Stimulated activated CD4-positive, alpha-beta T cell treated with anti-CD3 and anti-CD28 coated beads, Interleukin-4, amount 100 ng/mL, for 4 hours (primary cell): ENCODE data around the gene EXOC6B.

ENCODE experiments used
- DNase-seq, 2 experiments: peaks; one replicate each; pipeline ENCODE4 v3.0.0-alpha.2; 2020

EXOC6B gene

DNA sequence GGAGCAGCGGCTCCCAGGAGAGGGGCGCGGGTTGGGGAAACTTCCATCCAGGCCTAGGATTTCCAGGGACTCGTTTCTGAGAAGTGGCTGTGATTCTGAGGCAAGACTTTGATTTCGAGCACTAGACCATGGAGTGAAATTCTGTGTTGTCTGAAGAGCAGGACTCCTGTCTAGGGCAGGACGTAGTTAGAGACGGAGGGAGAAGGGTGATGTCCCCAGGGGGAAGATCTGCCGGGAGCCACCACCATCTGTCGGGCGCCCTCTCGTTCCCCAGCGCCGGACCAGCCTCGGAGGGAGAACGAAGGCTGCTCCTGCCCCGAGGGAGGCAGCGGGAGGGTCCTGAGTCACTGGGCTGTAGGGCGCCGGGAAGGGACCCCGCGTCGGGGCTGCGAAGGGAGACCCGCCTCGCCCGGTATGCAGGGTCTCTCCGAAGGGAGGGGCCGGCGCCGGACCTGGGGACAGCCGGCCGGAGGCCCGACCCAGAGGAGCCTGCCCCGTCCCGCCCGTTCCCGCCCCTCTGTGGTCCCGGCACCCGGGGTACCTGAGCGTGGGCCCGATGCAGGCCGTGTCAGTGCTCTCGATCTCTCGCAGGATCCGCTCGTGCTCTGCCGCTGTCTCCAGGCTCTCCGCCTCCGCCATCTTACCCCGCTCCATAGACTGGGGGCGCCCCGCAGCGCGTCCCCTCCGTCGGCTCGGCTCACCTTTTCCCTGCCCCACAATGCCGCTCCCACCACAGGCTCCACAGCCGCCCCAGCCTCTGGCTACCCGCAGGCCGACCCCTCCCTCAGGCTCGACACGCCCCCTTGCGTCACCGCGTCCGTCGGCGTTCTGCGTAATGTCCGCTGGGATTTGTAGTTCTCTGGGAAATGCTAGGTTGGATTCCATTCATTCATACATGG is at the start of gene EXOC6B:
TSS of gene EXOC6B (minus strand) at position 777 of the 899 bp plus-strand sequence.
- DNase-seq = peak; percentile 86 to 90

DNA sequence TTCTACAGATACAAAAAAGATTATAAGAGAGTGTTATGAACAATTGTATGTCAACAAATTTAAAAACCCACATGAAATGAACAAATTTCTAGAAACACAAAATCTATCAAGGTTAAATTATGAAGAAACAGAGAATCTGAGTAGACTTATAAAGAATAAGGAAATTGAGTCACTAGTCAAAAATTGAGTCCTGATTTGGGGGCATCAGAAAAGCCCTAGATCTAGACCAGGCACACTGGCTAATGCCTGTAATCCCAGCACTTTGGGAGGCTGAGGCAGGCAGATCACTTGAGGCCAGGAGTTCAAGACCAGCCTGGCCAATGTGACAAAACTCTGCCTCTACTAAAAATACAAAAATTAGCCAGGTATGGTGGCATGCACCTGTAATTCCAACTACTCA is 46.0 kb upstream of the EXOC6B start:
- DNase-seq = no peak

DNA sequence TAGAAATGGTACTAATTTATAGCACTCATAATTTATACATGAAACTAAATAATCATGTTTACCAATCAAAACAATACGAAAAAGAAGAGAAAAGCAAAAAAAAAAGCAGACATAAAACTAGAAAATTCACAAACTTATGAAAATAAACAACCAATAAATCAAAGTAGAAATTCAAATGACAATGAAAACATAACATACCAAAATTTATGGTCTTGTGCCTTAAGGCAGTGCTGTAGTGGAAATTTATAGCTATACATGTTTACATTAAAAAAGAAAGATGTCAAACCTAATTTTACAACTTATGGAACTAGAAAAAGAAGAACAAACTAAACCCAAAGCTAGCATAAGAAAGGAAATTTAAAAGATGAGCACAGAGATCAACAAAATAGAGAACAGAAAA is 45.2 kb upstream of the EXOC6B start:
- no peak for DNase-seq

DNA sequence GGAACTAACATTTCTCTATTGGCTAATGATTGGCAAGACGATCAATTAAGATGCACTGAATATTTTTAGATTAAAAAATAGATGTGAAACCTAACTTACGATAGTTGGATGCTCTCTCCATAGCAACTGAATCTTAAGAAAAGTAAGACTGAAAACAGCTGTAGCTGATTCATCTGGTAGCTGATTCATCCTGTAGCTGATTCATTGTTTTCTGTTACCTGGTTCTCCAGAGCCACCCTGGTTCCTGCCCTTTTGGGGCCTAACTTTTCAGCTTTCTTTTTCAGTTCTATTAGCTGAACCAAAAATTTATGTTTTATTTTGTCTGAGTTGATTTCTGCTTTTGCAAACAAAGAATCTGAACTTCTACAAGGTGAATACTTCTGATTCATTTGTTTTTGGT is 38.7 kb upstream of the EXOC6B start:
- DNase-seq = no peak

DNA sequence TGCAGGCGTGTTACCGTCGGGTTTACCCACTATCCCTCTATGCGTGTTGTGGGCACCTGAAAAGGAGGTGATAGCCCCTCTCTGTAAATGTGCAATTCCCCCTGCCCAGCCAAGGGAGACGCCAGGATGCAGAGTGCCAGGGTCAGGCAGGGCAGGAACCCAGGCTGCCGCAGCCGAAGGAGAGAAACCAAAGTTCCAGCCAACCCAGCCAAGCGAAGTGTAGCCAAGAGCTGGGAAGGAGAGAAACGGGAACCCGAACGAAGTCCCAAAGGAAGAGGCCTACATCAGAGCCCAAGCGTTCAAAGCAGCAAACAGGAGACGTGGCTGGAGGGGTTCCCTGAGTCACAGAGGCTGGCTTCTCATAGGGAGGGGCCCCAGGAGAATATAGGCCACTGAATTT is 37.2 kb upstream of the EXOC6B start:
- DNase-seq = no peak

DNA sequence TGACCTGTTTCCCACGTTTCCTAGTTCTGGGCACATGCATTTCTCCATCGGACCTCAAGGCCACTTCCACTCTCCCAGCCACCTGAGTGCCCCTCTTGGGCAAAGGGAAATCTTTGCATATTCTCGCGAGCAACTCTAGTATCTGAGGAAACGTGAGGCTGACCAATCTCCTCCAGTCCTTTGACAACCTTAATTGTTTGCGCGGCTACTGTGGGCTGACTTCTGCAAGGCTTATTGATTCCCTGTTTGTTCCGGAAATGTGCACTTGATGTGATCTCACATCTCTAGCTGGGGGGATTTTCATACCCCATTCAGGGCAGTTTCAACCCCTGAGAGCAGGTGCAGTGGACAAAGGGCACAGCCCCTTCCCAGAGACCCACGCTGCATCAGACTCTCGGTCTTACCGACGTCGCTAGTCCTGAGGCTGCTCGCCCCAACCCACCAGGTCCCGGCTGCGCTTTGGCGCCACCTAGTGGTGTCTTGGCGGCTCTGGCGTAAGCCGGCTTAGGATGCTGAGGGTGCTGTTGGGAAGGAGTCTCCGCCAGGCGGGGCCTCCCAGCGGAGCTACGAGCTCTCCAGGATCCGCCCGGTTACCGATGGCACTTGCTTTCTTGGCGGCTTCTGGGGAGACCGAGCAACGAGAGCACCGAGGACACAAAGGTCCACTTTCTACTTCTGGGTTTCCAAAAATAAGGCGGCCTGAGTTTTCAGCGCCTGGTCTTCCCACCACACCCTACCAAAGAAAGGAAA is 36.6 kb upstream of the EXOC6B start:
- DNase-seq = peak; percentile 80 to 84

DNA sequence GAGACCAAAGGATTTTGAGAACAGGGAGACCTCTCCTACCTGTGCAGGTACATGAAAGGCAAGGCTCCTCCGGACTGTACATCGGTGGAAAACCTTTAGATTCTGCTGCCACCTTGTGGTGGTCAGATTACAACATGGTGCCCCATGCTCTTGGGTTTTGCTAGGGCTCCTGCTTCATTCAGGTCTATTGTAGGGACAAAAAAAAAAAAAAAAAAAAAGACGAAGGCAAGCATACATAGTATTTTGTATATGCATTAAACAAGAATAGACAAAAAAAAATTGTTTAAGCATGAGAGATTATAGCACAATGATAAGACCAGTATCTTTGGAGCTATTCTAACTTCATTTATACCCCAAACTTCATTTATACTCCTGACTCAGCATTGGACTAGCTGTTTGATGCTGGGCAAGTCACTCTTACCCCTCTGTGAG is 34.0 kb upstream of the EXOC6B start:
- peak; percentile 37 to 52 for DNase-seq

DNA sequence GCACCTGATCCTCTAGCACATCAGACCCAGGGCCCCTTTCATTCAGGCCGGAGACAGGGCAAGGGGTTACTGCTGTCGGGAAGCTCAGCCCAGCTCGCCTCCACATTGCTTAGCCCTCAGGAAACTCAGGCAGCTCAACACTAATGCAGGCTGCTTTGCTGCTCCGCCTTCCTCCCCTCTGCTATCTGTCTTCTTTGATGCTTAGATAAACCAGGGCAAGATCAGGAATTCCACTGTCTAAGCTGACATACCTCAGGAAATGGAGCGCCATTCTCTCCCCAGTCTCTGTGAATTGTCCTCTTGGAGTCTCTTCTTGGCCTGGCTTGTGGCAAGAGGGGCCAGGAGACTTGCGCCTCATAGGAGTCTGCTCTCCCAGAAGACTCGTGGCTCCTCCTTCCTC is 25.5 kb upstream of the EXOC6B start:
- DNase-seq = no peak

DNA sequence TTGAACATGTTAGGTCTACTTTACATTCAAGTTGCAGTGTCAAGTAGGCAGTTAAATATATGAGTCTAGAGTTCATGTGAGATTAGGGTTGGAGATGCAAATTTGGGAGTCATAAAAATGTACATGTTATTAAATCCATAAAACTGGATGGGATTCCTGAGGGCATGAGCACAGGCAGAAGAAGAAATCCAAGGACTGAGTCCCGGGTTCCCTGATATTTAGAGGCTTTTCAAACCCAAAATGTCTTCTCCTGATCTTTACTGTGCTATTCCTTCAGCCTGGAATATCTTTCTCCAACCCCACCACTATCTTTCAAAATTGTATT is 23.3 kb upstream of the EXOC6B start:
- no peak for DNase-seq

DNA sequence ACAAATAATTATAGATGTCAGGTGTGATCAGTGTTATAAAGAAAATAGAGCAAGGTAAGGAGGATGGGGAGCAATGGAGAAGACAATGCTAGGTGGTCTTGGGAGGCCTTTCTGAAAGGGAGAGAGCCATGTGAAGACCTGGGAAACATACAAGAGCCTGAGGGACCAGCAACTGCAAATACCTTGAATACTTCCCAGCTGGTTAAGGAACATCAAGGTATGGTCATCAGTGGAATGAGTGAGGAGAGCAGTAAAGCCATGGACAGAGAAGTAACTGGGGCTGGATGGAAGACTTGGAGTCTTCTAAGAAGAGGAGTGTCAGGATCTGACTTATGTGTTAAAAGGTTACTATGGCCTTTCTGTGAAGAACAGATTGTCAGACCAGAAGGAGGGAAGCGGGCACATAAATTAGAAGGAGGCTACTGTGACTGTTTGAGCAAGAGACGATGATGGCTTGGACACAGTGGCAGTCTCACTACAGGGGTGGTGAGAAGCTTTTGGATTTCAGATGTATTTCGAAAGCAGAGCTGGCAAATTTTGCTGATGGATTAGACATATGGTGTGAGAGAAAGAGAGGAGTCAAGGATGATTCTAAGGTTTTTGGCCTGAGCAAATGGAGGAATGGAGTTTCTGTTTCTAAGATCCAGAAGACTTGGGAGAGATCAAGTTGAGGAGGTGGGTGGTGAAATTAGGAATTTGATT is 22.8 kb upstream of the EXOC6B start:
- no peak for DNase-seq

DNA sequence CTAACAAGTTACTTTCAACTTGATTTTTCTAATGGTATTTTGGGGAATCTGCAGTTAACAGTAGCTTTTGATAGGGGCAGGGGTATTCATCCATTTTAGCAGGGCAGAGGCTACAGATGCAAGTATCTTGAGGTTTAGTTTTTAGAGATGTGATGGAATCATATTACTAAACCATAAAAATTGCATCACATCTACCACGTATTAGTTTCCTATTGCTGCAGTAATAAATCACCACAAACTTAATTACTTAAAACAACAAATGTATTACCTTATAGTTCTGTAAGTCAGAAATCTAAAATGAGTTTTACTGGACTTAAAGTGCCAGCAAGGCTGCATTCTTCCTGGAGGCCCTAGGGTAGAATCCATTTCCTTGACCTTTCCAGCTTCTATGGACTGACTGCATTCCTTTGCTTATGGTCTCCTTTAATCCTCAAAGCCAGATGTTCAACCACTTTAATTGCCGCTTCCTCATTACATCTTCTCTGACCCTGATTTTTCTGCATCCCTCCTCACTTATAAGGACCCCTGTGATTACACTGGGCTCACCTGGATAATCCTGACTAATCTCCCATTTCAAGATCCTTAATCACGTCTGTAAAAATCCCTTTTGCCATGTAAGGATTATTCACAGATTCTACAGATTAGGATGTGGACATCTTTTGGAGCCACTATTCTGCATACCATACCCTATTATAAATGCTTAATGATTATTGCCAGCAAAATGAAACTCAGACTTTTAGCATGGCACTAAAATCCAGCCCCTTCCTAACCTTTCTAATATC is 21.9 kb upstream of the EXOC6B start:
- no peak for DNase-seq

DNA sequence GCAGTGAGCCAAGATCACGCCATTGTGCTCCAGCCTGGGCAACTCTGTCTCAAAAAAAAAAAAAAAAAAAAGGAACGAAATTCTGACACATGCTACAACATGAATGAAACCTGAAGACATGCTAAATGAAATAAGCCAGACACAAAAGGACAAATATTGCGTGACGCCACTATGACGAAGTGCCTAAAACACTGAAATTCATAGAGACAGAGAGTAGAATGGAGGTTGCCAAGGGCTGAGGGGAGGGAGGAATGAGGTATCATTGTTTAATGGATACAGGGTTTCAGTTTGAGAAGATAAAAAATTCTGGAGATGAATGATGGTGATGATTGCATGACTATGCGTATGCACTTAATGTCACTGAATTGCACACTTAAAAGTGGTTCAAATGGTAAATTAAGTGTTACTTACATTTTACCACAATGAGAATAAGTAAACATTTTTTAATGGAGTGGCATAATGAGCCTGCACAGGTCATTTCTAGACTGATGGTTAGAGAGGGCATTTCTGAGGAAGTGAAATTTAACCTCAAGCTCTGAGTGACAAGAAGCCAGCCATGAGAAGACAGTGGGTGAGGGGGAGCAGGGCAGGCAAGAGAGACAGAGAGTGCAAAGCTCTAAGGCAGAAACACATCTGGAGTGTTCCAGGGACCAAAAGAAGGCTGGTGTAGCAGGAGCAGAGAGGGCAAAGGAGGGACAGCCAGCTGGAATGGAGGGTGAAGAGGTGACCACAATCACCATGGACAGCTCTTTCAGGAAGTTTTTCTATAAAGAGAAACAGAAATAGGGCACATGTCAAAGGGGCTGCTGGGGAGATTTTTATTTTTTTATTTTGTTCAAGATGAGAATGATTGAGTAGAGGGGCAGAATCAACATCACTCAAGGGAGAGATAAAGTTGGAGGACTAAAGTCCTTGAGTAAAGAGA is 20.6 kb upstream of the EXOC6B start:
- DNase-seq = no peak

DNA sequence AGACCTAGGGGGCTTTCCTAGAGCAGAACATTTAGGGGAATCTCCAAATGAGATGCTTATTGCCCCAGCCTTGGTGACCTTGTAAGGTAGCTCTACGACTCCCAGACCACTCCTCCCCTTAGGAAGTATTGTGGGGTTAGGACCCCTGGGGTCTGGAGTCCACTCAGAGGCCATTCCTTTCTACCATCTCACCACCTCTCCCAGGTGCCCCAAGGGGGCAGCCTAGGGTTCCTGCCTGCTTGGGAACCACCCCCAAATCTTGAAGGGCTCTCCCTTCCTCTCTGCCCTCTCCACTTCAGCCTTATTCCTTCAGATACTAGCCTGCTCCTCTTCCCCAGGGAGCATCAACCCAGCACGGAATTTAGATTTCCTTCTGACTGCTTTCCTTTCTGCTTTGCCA is 17.5 kb upstream of the EXOC6B start:
- no peak for DNase-seq

DNA sequence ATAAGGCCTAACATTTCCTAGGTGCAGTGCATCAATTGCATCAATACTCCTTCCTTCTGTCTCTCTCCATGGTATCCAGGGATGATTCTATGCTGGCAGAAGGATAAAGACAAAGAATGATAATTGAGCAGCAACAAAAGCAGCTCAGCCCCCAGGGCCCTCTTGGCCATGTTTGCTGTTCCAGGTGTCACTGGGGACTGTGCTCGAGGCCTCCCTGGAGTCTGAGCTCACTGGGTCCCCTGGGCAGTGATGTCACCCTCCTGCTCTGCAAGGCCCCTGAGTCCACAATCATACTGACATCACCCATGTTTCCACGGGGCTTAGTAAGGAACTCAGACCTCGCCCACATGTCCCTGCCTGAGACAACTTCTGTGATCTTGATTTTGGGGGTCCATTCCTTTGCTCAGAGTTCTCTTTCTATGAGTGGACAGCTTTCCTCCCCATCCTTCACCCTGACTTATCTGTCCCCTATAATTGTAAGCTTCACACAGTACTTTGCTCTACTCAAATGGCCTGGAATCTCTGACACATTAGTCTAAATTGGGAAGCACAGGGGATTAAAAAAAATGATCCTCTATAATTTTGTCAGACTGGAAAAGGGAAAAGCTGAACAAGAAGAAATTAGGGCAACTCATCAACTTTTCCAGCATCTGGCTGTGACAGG is 15.8 kb upstream of the EXOC6B start:
- no peak for DNase-seq

DNA sequence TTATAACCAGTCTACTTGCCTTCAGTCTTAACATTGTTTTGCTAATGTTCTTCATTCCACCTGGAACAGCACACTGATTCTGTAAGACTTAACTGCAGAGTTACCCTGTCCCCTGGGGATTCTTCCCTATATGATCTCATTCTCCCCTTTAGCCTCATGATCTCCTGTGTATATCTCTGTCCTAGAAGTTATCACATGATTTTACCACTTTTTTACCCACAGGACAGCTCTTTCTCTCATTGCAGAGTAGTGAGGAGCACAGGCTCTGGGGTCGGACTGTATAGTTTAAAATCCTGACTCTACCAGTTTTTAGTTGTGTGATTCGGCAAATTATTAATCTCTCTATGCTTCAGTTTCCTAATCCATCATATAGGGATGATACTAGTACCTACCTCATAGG is 14.2 kb upstream of the EXOC6B start:
- no peak for DNase-seq

DNA sequence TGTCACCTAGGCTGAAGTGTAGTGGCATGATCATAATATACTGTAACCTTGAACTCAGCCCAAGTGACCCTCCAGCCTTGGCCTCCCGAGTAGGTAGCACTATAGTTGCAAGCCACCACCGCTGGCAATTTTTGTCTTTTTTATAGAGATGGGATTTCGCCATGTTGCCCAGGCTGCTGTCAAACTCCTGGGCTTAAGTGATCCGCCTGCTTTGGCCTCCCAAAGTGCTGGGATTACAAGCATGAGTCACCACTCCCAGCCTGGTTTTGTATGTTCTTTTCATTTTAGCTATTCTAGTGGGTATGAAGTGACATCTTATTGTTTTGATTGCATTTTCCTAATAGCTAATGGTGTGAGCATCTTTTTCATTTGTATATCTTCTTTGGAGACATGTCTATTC is 11.3 kb upstream of the EXOC6B start:
- DNase-seq = no peak

DNA sequence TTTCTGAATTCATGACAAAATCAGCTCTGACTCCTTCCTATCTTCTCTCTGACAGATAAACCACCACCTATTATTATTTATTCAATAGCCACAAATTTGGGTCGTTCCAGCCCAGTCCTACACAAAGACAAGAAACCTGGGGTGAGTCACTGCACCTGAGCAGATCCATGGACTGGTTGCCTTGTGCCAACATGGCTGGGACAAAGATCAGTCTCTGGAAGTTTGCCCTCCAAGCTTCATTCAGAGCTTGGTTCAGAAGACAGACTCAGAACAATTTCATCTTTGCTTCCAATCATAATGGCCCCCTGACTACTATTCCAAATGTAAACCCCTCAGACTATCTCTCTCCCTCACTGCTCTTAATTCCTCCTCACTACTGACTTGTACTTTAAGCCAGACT is 9.6 kb upstream of the EXOC6B start:
- no peak for DNase-seq

DNA sequence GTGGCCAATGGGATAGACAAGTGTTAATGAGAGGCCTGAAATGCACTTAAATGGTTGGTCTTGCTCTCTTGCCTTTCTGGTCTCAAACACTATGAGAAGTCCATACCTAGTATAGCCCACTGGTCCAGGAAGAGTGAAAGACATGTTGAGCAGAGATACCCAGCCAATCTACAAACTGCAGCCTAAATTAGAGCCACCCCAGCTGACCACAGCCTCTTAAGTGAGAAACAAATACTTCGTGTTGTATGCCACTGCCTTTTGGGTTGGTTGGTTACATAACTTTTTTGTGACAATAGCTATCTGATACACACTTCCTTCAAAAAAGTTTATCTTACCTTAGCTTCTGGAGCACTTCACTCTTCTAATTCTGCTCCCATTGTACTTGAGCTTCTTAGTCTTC is 8.8 kb upstream of the EXOC6B start:
- DNase-seq = no peak

DNA sequence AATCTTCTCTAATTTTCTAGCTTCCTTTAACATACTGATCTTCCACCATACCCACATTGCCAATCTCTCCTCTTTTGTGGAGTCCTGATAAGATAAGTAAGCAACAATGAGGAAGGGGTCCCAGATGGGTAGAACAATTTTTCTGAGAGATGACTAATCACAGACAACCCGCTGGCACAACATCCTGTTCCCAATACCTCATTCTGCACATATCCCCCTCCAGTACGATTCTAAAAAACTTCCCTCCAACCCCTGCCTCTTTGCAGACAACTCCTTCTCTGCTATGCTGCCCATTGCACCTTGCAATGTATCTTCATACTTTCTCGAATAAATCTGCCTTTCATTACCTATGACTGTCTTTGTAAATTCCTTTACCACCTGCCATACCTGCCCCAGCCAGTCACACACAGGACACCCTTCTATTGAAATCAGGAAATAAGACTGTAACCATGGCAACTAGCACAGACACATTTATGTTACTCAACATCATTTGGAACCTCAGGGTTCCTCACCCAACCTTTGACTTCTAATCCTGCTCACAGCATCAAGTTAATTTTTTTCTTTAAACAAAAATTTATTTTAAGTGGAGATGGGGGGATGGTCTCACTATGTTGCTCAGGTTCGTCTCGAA is 7.4 kb upstream of the EXOC6B start:
- DNase-seq = no peak

DNA sequence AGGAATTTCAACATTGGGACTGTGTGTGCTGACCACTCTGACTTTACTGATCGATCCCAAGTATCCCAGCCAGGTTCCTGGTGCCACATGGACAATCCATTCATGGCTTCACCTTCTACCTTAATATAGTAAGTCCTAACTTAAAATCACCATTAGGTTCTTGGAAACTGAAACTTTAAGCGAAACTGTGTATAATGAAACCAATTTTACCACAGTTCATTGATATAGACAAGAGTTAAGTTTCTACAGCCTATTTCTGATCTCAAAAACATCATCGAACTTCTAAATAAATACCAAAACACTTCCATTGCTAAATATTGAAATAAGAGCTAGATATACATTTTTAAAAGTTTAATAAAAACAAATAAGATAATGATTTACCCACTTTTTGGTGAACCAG is 4.4 kb upstream of the EXOC6B start:
- no peak for DNase-seq
